Suppressor macrophage treated with lipopolysaccharide for 4 hours (primary cell): Measurements from ENCODE around the gene VANGL2.

ENCODE experiments used
- DNase-seq: peaks from one replicate; pipeline ENCODE4 v3.0.0-alpha.2; 2020

VANGL2 gene

GRCh38 chr1:160407839-160408801 is 7.8 kb downstream of the VANGL2 start:
- no peak for DNase-seq

GRCh38 chr1:160408864-160409263 is 8.5 kb downstream of the VANGL2 start:
- DNase-seq, result no peak

GRCh38 chr1:160409486-160409885 is 9.1 kb downstream of the VANGL2 start:
- no peak for DNase-seq

- DNase-seq, result no peak
Observed at GRCh38 chr1:160410406-160411005, 10.1 kb downstream of the VANGL2 start.

- no peak for DNase-seq
Observed at GRCh38 chr1:160411271-160412027, 11.1 kb downstream of the VANGL2 start.

GRCh38 chr1:160412028-160412362 is 11.6 kb downstream of the VANGL2 start:
- DNase-seq, result no peak

- DNase-seq, result no peak
Observed at GRCh38 chr1:160413716-160414115, 13.4 kb downstream of the VANGL2 start.

- DNase-seq, result no peak
Observed at GRCh38 chr1:160414881-160415280, 14.5 kb downstream of the VANGL2 start.

- no peak for DNase-seq
Observed at GRCh38 chr1:160415696-160416290, 15.4 kb downstream of the VANGL2 start.

GRCh38 chr1:160416369-160416768 is 16.0 kb downstream of the VANGL2 start:
- DNase-seq, result peak; percentile 40

- DNase-seq, result no peak
Observed at GRCh38 chr1:160418483-160418882, 18.1 kb downstream of the VANGL2 start.

GRCh38 chr1:160419150-160419837 is 18.9 kb downstream of the VANGL2 start:
- no peak for DNase-seq

- no peak for DNase-seq
Observed at GRCh38 chr1:160419838-160420169, 19.4 kb downstream of the VANGL2 start.

- DNase-seq, result no peak
Observed at GRCh38 chr1:160420881-160421842, 20.8 kb downstream of the VANGL2 start.

- DNase-seq, result no peak
Observed at GRCh38 chr1:160421881-160422280, 21.5 kb downstream of the VANGL2 start.

- no peak for DNase-seq
Observed at GRCh38 chr1:160423966-160424365, 23.6 kb downstream of the VANGL2 start.

- no peak for DNase-seq
Observed at GRCh38 chr1:160425847-160426246, 25.5 kb downstream of the VANGL2 start.

- DNase-seq, result no peak
Observed at GRCh38 chr1:160427625-160428024, 27.3 kb downstream of the VANGL2 start.

GRCh38 chr1:160428053-160428452 is 27.7 kb downstream of the VANGL2 start:
- DNase-seq, result no peak

GRCh38 chr1:160428655-160429054 is 28.3 kb downstream of the VANGL2 start:
- peak; percentile 88 for DNase-seq

GRCh38 chr1:160429125-160429561 is 28.8 kb downstream of the VANGL2 start:
- peak; percentile 53 for DNase-seq
